Measurements from ENCODE around the gene FAR2. TPM values are rescaled to one million over a fixed set of nuclear protein-coding genes. Genes with fewer than 3 reads are reported as not detected.

Gene FAR2
- total RNA-seq, 4 donors from 2014 or later, result 0.62 to 4.1 (median 2.6) TPM

GRCh38 chr12:29222200-29222599 is 73.1 kb downstream of the FAR2 start:
- TF ChIP-seq CTCF (IDR thresholded peaks at IDR 0.05 in 4 of 5, conservative IDR thresholded peaks at IDR 0.05 in 1 of 5) (no peak), POLR2A (IDR thresholded peaks at IDR 0.05) (no peak)
- H3K27me3 ChIP-seq, result no peaks in the 10 kb centered on the region
- intact Hi-C loops (cut with DNase I; ENCODE audit: low total_unique reads) (no loop called here), in situ Hi-C loops (cut with MboI; ENCODE audit: low sequenced_read_pairs in 4 of 4) (no loop called here)
- no peaks in the 10 kb centered on the region for H3K4me1 ChIP-seq
- H3K36me3 ChIP-seq, result no peaks in the 10 kb centered on the region
- no peak overlapping the region for H3K4me3 ChIP-seq
- ATAC-seq (no peak), DNase-seq (no peak)
- no peak overlapping the region for H3K27ac ChIP-seq
- no peaks in the 10 kb centered on the region for H3K9me3 ChIP-seq

- H3K4me1 ChIP-seq, result no peaks in the 10 kb centered on the region
- DNase-seq, result no peak
- H3K9me3 ChIP-seq, result no peaks in the 10 kb centered on the region
- intact Hi-C loops (cut with DNase I; ENCODE audit: low total_unique reads) (no loop called here), in situ Hi-C loops (cut with MboI; ENCODE audit: low sequenced_read_pairs in 4 of 4) (no loop called here)
- ATAC-seq, result no peak
- H3K4me3 ChIP-seq, result no peak overlapping the region
- TF ChIP-seq CTCF (IDR thresholded peaks at IDR 0.05 in 4 of 5, conservative IDR thresholded peaks at IDR 0.05 in 1 of 5), result no peak
- TF ChIP-seq POLR2A (IDR thresholded peaks at IDR 0.05), result no peak
- H3K36me3 ChIP-seq, result no peaks in the 10 kb centered on the region
- H3K27ac ChIP-seq, result no peak overlapping the region
- no peaks in the 10 kb centered on the region for H3K27me3 ChIP-seq
These were observed 74.3 kb downstream of the FAR2 start for GRCh38 chr12:29223426-29223825.

- no peak for DNase-seq
- no peaks in the 10 kb centered on the region for H3K4me1 ChIP-seq
- H3K36me3 ChIP-seq, result no peaks in the 10 kb centered on the region
- TF ChIP-seq CTCF (IDR thresholded peaks at IDR 0.05 in 4 of 5, conservative IDR thresholded peaks at IDR 0.05 in 1 of 5), result no peak
- no peak for TF ChIP-seq POLR2A (IDR thresholded peaks at IDR 0.05)
- no peaks in the 10 kb centered on the region for H3K27me3 ChIP-seq
- H3K27ac ChIP-seq, result no peak overlapping the region
- no peak for ATAC-seq
- intact Hi-C loops (cut with DNase I; ENCODE audit: low total_unique reads) (no loop called here), in situ Hi-C loops (cut with MboI; ENCODE audit: low sequenced_read_pairs in 4 of 4) (no loop called here)
- H3K4me3 ChIP-seq, result no peak overlapping the region
- no peaks in the 10 kb centered on the region for H3K9me3 ChIP-seq
These were observed 75.0 kb downstream of the FAR2 start for GRCh38 chr12:29223956-29224543.

- in situ Hi-C loops (cut with MboI; ENCODE audit: low sequenced_read_pairs in 4 of 4) (no loop called here), intact Hi-C loops (cut with DNase I; ENCODE audit: low total_unique reads) (no loop called here)
- Histone ChIP-seq H3K9me3 (no peaks in the 10 kb centered on the region), H3K4me3 (no peak overlapping the region), H3K4me1 (no peaks in the 10 kb centered on the region), H3K27me3 (no peaks in the 10 kb centered on the region), H3K36me3 (no peaks in the 10 kb centered on the region), H3K27ac (no peak overlapping the region)
- DNase-seq (no peak), ATAC-seq (no peak)
- TF ChIP-seq POLR2A (IDR thresholded peaks at IDR 0.05) (no peak), CTCF (IDR thresholded peaks at IDR 0.05 in 4 of 5, conservative IDR thresholded peaks at IDR 0.05 in 1 of 5) (no peak)
These were observed 75.5 kb downstream of the FAR2 start for GRCh38 chr12:29224572-29224971.

- intact Hi-C loops (cut with DNase I; ENCODE audit: low total_unique reads), result no loop called here
- ATAC-seq, result no peak
- no peak for TF ChIP-seq CTCF (IDR thresholded peaks at IDR 0.05 in 4 of 5, conservative IDR thresholded peaks at IDR 0.05 in 1 of 5)
- no peak for TF ChIP-seq POLR2A (IDR thresholded peaks at IDR 0.05)
- H3K4me3 ChIP-seq, result no peak overlapping the region
- H3K36me3 ChIP-seq, result no peaks in the 10 kb centered on the region
- in situ Hi-C loops (cut with MboI; ENCODE audit: low sequenced_read_pairs in 4 of 4), result no loop called here
- DNase-seq, result no peak
- no peaks in the 10 kb centered on the region for H3K27me3 ChIP-seq
- no peaks in the 10 kb centered on the region for H3K9me3 ChIP-seq
- H3K4me1 ChIP-seq, result no peaks in the 10 kb centered on the region
- no peak overlapping the region for H3K27ac ChIP-seq
These were observed 76.8 kb downstream of the FAR2 start for GRCh38 chr12:29225834-29226233.

Measured in gastrocnemius medialis (tissue), 4 donors.